CD14-positive monocyte (primary cell): ENCODE measurements around the gene SPATA16. TPM values are rescaled to one million over a fixed set of nuclear protein-coding genes. Genes with fewer than 3 reads are reported as not detected.

Experiments used
- DNase-seq, 3 donors: peaks; one replicate each; pipeline ENCODE4 v3.0.0-alpha.2; 2011 to 2022
- H2AFZ ChIP-seq: 2 replicates; pipeline ENCODE4 v1.6.0; 2012; ENCODE audit warnings: mild to moderate bottlenecking, low read depth, low read length, inconsistent platforms; ENCODE audit not compliant: insufficient read depth, poor library complexity, severe bottlenecking
- H3K27ac ChIP-seq, 2 donors: 1 replicate in 1 of 2; 2 replicates in 1 of 2; pipeline ENCODE4 v1.5.1; 2012 to 2013; ENCODE audit warnings: low read length in 2 of 2, control low read depth in 1 of 2, inconsistent platforms in 1 of 2, low read depth in 1 of 2, mild to moderate bottlenecking in 1 of 2
- H3K27me3 ChIP-seq, 2 donors: one replicate each; pipeline versions ENCODE4 v1.6.0 to v1.6.1; 2011 to 2013; ENCODE audit warnings: low read length in 2 of 2; ENCODE audit not compliant: control insufficient read depth in 2 of 2, insufficient read depth in 2 of 2
- H3K36me3 ChIP-seq, 2 donors: replicated peaks in 1 of 2; 1 replicate in 1 of 2; 2 replicates in 1 of 2; pipeline versions ENCODE4 v1.5.1 to v1.6.1; 2012 to 2013; ENCODE audit warnings: low read length in 2 of 2, control low read depth in 1 of 2, inconsistent platforms in 1 of 2, mild to moderate bottlenecking in 1 of 2; ENCODE audit not compliant: insufficient read depth in 2 of 2, control insufficient read depth in 1 of 2
- H3K4me1 ChIP-seq, 2 donors: 1 replicate in 1 of 2; 2 replicates in 1 of 2; pipeline versions ENCODE4 v1.5.1 to v1.6.1; 2012 to 2013; ENCODE audit warnings: low read length in 2 of 2, control low read depth in 1 of 2, inconsistent platforms in 1 of 2, mild to moderate bottlenecking in 1 of 2, moderate library complexity in 1 of 2; ENCODE audit not compliant: insufficient read depth in 2 of 2, control insufficient read depth in 1 of 2
- H3K4me2 ChIP-seq: replicated peaks from 2 replicates; pipeline ENCODE3; 2012; ENCODE audit warnings: low read length, moderate library complexity, mild to moderate bottlenecking; ENCODE audit not compliant: poor library complexity, severe bottlenecking; ENCODE audit errors: extremely low read depth
- H3K4me3 ChIP-seq, 3 experiments: fragments of 200-600 bp in 1 of 3; sonication (generic) in 1 of 3; replicated peaks in 1 of 3; 1 replicate in 2 of 3; 2 replicates in 1 of 3; pipeline ENCODE4 v1.5.1; 2011 to 2013; ENCODE audit warnings: low read length in 3 of 3, mild to moderate bottlenecking in 3 of 3, control low read depth in 2 of 3, low read depth in 2 of 3, inconsistent platforms in 1 of 3, moderate library complexity in 1 of 3
- H3K79me2 ChIP-seq: 2 replicates; pipeline ENCODE4 v1.6.0; 2012; ENCODE audit warnings: mild to moderate bottlenecking, control low read depth, inconsistent platforms, low read length, moderate library complexity; ENCODE audit not compliant: insufficient read depth
- H3K9ac ChIP-seq: 2 replicates; pipeline ENCODE4 v1.6.0; 2017; ENCODE audit warnings: low read length, mild to moderate bottlenecking; ENCODE audit not compliant: insufficient read depth, poor library complexity, severe bottlenecking
- H3K9me3 ChIP-seq, 2 donors: replicated peaks in 1 of 2; 1 replicate in 1 of 2; 2 replicates in 1 of 2; pipeline versions ENCODE4 v1.5.1 to v1.6.1; 2012 to 2013; ENCODE audit warnings: low read length in 2 of 2, control low read depth in 1 of 2; ENCODE audit not compliant: control insufficient read depth in 1 of 2, insufficient read depth in 1 of 2
- H4K20me1 ChIP-seq: 2 replicates; pipeline ENCODE4 v1.6.0; 2012; ENCODE audit warnings: mild to moderate bottlenecking, low read length, control low read depth, moderate library complexity; ENCODE audit not compliant: insufficient read depth
- H3K27ac Mint-ChIP-seq, 7 donors: one replicate each; pipeline ENCODE4 v1.8.0; 2020; ENCODE audit warnings: mild to moderate bottlenecking in 7 of 7, mixed read lengths in 7 of 7, moderate library complexity in 6 of 7, inconsistent platforms in 2 of 7
- H3K27me3 Mint-ChIP-seq, 3 donors: one replicate each; pipeline ENCODE4 v1.8.0; 2021 to 2022; ENCODE audit warnings: low read depth in 3 of 3, mild to moderate bottlenecking in 3 of 3, mixed read lengths in 3 of 3, moderate library complexity in 3 of 3, inconsistent platforms in 1 of 3
- H3K36me3 Mint-ChIP-seq, 2 donors: one replicate each; pipeline ENCODE4 v1.8.0; 2020; ENCODE audit warnings: mixed read lengths in 2 of 2, inconsistent platforms in 1 of 2, mild to moderate bottlenecking in 1 of 2
- H3K4me1 Mint-ChIP-seq: one replicate; pipeline ENCODE4 v1.8.0; 2020; ENCODE audit warnings: mild to moderate bottlenecking, mixed read lengths
- H3K4me3 Mint-ChIP-seq, 2 donors: one replicate each; pipeline ENCODE4 v1.8.0; 2020; ENCODE audit warnings: mild to moderate bottlenecking in 2 of 2, mixed read lengths in 2 of 2, moderate library complexity in 1 of 2
- H3K9me3 Mint-ChIP-seq, 7 donors: one replicate each; pipeline ENCODE4 v1.8.0; 2020 to 2022; ENCODE audit warnings: mixed read lengths in 7 of 7, mild to moderate bottlenecking in 6 of 7, moderate library complexity in 6 of 7, inconsistent platforms in 2 of 7
- WGBS: methylation state at CpG from one replicate; pipeline ENCODE4 v1.1.5; 2013; ENCODE audit warnings: missing lambda C conversion rate; ENCODE audit not compliant: insufficient coverage; 5-methylcytosine and 5-hydroxymethylcytosine counted together
- intact Hi-C, 2 donors: fragments of 100-400 bp; cut with micrococcal nuclease; formaldehyde crosslinking; loops; one replicate each; pipeline versions ENCODE4 v1.15.0 to v1.15.1; 2023
- polyA plus RNA-seq, 3 donors: library from polyadenylated mRNA; depleted of rRNA in 1 of 3; unstranded in 2 of 3; stranded (reverse) in 1 of 3; fragments of 300-500 nt in 2 of 3; fragments of >200 nt in 1 of 3; fragmentation: Illumina TruSeq in 2 of 3; gene quantifications; 1 replicate in 2 of 3; 2 replicates in 1 of 3; pipeline ENCODE4 v1.2.3, GENCODE V29; 2012 to 2021
- TF ChIP-seq, protein P1 (sequence below): fragments of 200-600 bp; IDR thresholded peaks from one replicate; pipeline ENCODE4 v1.8.0; 2022; ENCODE audit warnings: antibody characterized with exemption, mild to moderate bottlenecking

The SPATA16 gene
- polyA plus RNA-seq, 3 donors = not detected

DNA sequence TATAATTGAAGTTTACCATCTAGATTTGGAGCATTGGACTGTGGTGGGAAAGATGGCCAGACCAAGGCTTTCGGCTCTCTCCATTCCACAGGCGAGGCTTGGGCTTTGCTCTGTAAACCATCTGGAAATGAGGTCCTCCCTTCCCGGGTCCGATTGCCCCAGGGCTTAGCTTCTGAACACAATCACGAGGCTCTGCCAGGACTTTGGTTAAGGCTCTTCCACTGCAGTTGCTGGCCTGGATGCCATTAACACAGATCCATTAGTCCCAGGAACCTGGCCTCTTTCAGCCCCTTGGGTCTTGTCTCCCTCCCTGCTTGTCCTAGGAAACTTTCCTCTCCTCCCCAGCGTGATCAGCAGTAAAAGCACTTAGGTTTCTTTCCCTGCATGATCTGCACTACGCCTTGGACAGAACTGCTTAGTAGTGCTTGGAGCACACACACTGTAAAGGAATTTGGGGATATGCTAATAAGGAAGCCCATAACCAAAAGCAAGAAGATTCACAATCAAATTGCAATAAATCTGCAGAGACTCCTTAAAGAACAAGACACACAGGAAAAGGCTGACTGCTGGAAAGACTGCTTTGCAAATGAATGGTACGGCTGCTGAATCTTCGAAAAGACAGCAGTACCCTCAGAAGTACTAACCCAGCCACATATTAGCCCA is 236.2 kb downstream of the SPATA16 start:
- 83% methylated on average over 4 of the region's 9 CpGs for WGBS
- H3K9ac ChIP-seq = no peak overlapping the region
- TF ChIP-seq, protein P1, sequence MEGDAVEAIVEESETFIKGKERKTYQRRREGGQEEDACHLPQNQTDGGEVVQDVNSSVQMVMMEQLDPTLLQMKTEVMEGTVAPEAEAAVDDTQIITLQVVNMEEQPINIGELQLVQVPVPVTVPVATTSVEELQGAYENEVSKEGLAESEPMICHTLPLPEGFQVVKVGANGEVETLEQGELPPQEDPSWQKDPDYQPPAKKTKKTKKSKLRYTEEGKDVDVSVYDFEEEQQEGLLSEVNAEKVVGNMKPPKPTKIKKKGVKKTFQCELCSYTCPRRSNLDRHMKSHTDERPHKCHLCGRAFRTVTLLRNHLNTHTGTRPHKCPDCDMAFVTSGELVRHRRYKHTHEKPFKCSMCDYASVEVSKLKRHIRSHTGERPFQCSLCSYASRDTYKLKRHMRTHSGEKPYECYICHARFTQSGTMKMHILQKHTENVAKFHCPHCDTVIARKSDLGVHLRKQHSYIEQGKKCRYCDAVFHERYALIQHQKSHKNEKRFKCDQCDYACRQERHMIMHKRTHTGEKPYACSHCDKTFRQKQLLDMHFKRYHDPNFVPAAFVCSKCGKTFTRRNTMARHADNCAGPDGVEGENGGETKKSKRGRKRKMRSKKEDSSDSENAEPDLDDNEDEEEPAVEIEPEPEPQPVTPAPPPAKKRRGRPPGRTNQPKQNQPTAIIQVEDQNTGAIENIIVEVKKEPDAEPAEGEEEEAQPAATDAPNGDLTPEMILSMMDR = no peak

DNA sequence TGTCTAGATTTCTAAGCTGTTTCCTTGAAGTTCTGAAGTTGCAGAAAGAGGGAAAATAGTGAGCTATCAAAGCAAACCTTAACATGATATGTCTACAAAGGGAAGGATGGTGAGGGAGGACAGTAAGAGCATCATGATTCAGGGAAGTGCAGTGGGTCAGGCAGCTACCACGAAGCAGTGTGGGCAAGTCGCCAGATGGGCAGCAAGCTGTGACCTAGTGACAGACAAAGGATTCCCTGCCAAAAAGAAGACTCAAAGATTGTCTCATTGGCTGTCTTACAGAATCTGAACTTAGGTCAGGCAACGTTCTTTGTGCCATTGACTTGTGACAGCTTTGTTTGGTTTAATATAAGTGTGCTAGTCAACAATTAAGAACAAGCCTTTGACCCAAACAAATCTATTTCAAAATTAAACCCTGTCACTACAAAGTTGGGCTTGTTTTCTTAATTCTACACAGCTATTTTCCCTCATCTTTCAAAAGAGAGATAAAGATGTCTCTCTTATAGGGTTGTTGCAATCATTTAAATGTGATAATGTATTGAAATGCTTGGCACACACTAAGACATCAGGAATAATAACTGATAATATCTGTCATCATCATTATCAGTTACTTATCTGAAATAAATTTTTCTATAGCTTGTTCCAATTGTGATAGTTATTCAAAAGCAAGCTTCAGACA is 237.3 kb downstream of the SPATA16 start:
- 92% methylated on average over 2 of the region's 3 CpGs for WGBS
- Mint-ChIP-seq H3K4me3 (no peak overlapping the region), H3K4me1 (no peaks in the 10 kb centered on the region), H3K36me3 (no peaks in the 10 kb centered on the region), H3K9me3 (peaks cover 0 to 6% (median 0%) of the 10 kb centered on the region in 7 donors), H3K27me3 (peaks cover 0 to 3% (median 1%) of the 10 kb centered on the region in 3 donors), H3K27ac (no peak overlapping the region)
- Histone ChIP-seq H3K4me3 (no peak overlapping the region), H3K27ac (no peak overlapping the region), H4K20me1 (no peaks in the 10 kb centered on the region), H3K9me3 (no peaks in the 10 kb centered on the region), H2AFZ (no peak overlapping the region), H3K79me2 (no peaks in the 10 kb centered on the region), H3K27me3 (no peaks in the 10 kb centered on the region), H3K4me1 (no peaks in the 10 kb centered on the region), H3K36me3 (no peaks in the 10 kb centered on the region), H3K4me2 (no peak overlapping the region), H3K9ac (no peak overlapping the region)
- TF ChIP-seq, protein P1 = no peak
- DNase-seq = no peak
- intact Hi-C loops = no loop called here

More for the DNA sequence above, 236.2 kb downstream of the SPATA16 start:
- peaks cover 0 to 2% (median 1%) of the 10 kb centered on the region in 3 donors for H3K27me3 Mint-ChIP-seq
- Histone ChIP-seq H3K27ac (no peak overlapping the region), H2AFZ (no peak overlapping the region), H3K79me2 (no peaks in the 10 kb centered on the region), H3K27me3 (no peaks in the 10 kb centered on the region), H3K4me2 (no peak overlapping the region), H3K36me3 (no peaks in the 10 kb centered on the region), H4K20me1 (no peaks in the 10 kb centered on the region), H3K9me3 (no peaks in the 10 kb centered on the region), H3K4me3 (no peak overlapping the region), H3K4me1 (no peaks in the 10 kb centered on the region)
- peak overlapping the region in 1 of 7 donors; percentile 1 for H3K27ac Mint-ChIP-seq
- DNase-seq = no peak
- H3K4me1 Mint-ChIP-seq = no peaks in the 10 kb centered on the region
- H3K36me3 Mint-ChIP-seq = no peaks in the 10 kb centered on the region
- intact Hi-C loops = no loop called here
- no peak overlapping the region for H3K4me3 Mint-ChIP-seq
- H3K9me3 Mint-ChIP-seq = peaks cover 0 to under 1% (median 0%) of the 10 kb centered on the region in 7 donors
